Measurements from ENCODE around the gene CASQ1. TPM values are rescaled to one million over a fixed set of nuclear protein-coding genes. Genes with fewer than 3 reads are reported as not detected.

Gene CASQ1
- polyA plus RNA-seq, 1 donor from 2014 or later = not detected

DNA sequence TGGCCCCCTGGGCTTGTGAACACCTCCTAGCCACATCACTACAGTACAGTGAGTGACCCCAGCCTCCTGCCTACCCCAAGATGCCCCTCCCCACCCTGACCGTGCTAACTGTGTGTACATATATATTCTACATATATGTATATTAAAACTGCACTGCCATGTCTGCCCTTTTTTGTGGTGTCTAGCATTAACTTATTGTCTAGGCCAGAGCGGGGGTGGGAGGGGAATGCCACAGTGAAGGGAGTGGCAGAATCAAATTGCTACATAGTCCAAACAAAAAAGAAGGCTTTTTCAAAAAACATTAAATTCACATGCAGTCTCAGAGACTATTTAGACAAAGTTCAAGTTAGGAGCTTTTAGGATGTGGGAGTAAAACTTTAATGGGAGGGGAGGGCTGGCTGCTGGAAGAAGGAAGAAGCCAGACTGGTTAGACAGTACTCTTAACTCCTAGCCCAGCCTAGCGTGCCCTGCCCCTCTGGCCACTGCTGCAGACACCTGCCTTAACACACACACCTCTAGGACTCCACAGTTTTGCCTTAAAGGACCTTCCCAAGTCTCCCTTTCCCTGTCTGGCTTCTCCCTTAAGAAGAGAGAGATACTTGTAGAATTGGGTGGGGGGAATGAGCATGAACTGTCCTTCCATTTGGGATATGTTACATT, 24.2 kb downstream of the CASQ1 start:
- peaks cover 18% of the 10 kb centered on the region for H3K79me2 ChIP-seq (replicated peaks; ENCODE audit: insufficient read depth, low read length)
- H3K4me3 ChIP-seq (ENCODE audit: low read length) = no peak overlapping the region
- H3K27ac ChIP-seq (ENCODE audit: low read length) = no peak overlapping the region
- peaks cover 33% of the 10 kb centered on the region for H3K36me3 ChIP-seq (ENCODE audit: insufficient read depth, low read length)
- no peaks in the 10 kb centered on the region for H4K20me1 ChIP-seq (ENCODE audit: insufficient read depth)
- TF ChIP-seq, protein P1, sequence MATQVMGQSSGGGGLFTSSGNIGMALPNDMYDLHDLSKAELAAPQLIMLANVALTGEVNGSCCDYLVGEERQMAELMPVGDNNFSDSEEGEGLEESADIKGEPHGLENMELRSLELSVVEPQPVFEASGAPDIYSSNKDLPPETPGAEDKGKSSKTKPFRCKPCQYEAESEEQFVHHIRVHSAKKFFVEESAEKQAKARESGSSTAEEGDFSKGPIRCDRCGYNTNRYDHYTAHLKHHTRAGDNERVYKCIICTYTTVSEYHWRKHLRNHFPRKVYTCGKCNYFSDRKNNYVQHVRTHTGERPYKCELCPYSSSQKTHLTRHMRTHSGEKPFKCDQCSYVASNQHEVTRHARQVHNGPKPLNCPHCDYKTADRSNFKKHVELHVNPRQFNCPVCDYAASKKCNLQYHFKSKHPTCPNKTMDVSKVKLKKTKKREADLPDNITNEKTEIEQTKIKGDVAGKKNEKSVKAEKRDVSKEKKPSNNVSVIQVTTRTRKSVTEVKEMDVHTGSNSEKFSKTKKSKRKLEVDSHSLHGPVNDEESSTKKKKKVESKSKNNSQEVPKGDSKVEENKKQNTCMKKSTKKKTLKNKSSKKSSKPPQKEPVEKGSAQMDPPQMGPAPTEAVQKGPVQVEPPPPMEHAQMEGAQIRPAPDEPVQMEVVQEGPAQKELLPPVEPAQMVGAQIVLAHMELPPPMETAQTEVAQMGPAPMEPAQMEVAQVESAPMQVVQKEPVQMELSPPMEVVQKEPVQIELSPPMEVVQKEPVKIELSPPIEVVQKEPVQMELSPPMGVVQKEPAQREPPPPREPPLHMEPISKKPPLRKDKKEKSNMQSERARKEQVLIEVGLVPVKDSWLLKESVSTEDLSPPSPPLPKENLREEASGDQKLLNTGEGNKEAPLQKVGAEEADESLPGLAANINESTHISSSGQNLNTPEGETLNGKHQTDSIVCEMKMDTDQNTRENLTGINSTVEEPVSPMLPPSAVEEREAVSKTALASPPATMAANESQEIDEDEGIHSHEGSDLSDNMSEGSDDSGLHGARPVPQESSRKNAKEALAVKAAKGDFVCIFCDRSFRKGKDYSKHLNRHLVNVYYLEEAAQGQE (IDR thresholded peaks at IDR 0.05; ENCODE audit: borderline replicate concordance) = no peak
- no peak for TF ChIP-seq TAF1 (IDR thresholded peaks at IDR 0.05; ENCODE audit: low read depth)
- no peak for TF ChIP-seq MXI1 (conservative IDR thresholded peaks at IDR 0.05; ENCODE audit: poor library complexity, severe bottlenecking)
- no peak for TF ChIP-seq RAD21 (conservative IDR thresholded peaks at IDR 0.05)
- H3F3A ChIP-seq (ENCODE audit: insufficient read depth, low read length, poor library complexity, severe bottlenecking) = peaks cover 5% of the 10 kb centered on the region
- H2AFZ ChIP-seq (ENCODE audit: low read depth, low read length) = no peak overlapping the region
- H3K27me3 ChIP-seq (ENCODE audit: insufficient read depth, low read depth, low read length) = no peaks in the 10 kb centered on the region
- H3K4me2 ChIP-seq (ENCODE audit: low read length) = no peak overlapping the region
- H3K9me2 ChIP-seq (ENCODE audit: insufficient read depth, low read length) = no peaks in the 10 kb centered on the region
- H3K9ac ChIP-seq (ENCODE audit: low read length) = no peak overlapping the region
- no peaks in the 10 kb centered on the region for H3K9me3 ChIP-seq (ENCODE audit: low read length)

DNA sequence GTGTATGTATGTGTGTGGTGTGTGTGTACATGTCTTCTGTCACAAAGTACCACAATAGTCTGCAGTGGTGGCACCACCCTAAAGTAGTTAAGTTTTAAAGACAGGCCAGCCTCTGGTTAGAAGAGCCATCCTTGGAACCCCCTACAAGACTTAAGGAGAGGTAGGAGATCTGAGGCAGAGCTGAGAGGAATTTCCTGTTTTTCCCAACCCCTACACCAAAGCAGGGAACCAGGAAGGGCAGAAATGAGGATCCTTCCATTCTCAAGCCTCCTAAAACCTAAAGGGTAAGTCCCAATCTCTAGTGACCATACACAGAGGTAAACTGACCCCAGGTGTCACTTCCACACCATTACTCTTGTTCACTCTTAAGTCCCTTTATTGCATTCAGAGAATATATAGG, 25.9 kb downstream of the CASQ1 start:
- Histone ChIP-seq H3K9me2 (ENCODE audit: insufficient read depth, low read length) (no peaks in the 10 kb centered on the region), H3F3A (ENCODE audit: insufficient read depth, low read length, poor library complexity, severe bottlenecking) (no peaks in the 10 kb centered on the region), H3K27ac (ENCODE audit: low read length) (no peak overlapping the region), H3K27me3 (ENCODE audit: insufficient read depth, low read depth, low read length) (no peaks in the 10 kb centered on the region), H3K4me2 (ENCODE audit: low read length) (no peak overlapping the region), H2AFZ (ENCODE audit: low read depth, low read length) (no peak overlapping the region), H3K79me2 (replicated peaks; ENCODE audit: insufficient read depth, low read length) (peaks cover 11% of the 10 kb centered on the region), H4K20me1 (ENCODE audit: insufficient read depth) (no peaks in the 10 kb centered on the region), H3K36me3 (ENCODE audit: insufficient read depth, low read length) (peaks cover 38% of the 10 kb centered on the region), H3K4me3 (ENCODE audit: low read length) (no peak overlapping the region), H3K9ac (ENCODE audit: low read length) (no peak overlapping the region), H3K9me3 (ENCODE audit: low read length) (no peaks in the 10 kb centered on the region)
- TF ChIP-seq TAF1 (IDR thresholded peaks at IDR 0.05; ENCODE audit: low read depth) (no peak), EZH2 (IDR thresholded peaks at IDR 0.05; ENCODE audit: borderline replicate concordance, insufficient read depth, low read length, poor library complexity, severe bottlenecking) (no peak), MXI1 (conservative IDR thresholded peaks at IDR 0.05; ENCODE audit: poor library complexity, severe bottlenecking) (no peak), RAD21 (conservative IDR thresholded peaks at IDR 0.05) (no peak), POLR2AphosphoS5 (IDR thresholded peaks at IDR 0.05) (no peak), EP300 (conservative IDR thresholded peaks at IDR 0.05; ENCODE audit: poor library complexity, severe bottlenecking) (no peak), SMC3 (conservative IDR thresholded peaks at IDR 0.05; ENCODE audit: poor library complexity) (no peak)
- TF ChIP-seq, protein P1 (IDR thresholded peaks at IDR 0.05; ENCODE audit: borderline replicate concordance) = no peak
- TF ChIP-seq, protein P2, sequence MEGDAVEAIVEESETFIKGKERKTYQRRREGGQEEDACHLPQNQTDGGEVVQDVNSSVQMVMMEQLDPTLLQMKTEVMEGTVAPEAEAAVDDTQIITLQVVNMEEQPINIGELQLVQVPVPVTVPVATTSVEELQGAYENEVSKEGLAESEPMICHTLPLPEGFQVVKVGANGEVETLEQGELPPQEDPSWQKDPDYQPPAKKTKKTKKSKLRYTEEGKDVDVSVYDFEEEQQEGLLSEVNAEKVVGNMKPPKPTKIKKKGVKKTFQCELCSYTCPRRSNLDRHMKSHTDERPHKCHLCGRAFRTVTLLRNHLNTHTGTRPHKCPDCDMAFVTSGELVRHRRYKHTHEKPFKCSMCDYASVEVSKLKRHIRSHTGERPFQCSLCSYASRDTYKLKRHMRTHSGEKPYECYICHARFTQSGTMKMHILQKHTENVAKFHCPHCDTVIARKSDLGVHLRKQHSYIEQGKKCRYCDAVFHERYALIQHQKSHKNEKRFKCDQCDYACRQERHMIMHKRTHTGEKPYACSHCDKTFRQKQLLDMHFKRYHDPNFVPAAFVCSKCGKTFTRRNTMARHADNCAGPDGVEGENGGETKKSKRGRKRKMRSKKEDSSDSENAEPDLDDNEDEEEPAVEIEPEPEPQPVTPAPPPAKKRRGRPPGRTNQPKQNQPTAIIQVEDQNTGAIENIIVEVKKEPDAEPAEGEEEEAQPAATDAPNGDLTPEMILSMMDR (IDR thresholded peaks at IDR 0.05; ENCODE audit: poor library complexity, severe bottlenecking) = no peak
